HepG2 (cell line): Measurements from ENCODE around the gene ITM2B. TPM values are rescaled to one million over a fixed set of nuclear protein-coding genes. Genes with fewer than 3 reads are reported as not detected.

Experiments used
- CENPX ChIP-seq: sonication (generic); formaldehyde crosslinking; IDR thresholded peaks from 2 replicates; pipeline ENCODE4 v1.9.0; 2021; ENCODE audit warnings: mild to moderate bottlenecking, missing genetic modification reagents, moderate library complexity
- FOXP1 ChIP-seq, 2 experiments: fragments of 450-650 bp in 1 of 2; IDR thresholded peaks; 2 replicates each; pipeline ENCODE4 v1.6.1; 2017 to 2018; ENCODE audit warnings: antibody characterized with exemption in 1 of 2
- GABPB1 ChIP-seq: IDR thresholded peaks from 2 replicates; pipeline ENCODE4 v1.6.1; 2016; ENCODE audit warnings: mild to moderate bottlenecking, missing genetic modification reagents, moderate library complexity, missing compliant biosample characterization
- MEIS2 ChIP-seq: sonication (generic); formaldehyde crosslinking; IDR thresholded peaks from 2 replicates; pipeline ENCODE4 v1.9.0; 2021; ENCODE audit warnings: mild to moderate bottlenecking, missing genetic modification reagents
- MTF2 ChIP-seq: sonication (generic); formaldehyde crosslinking; IDR thresholded peaks from 2 replicates; pipeline ENCODE4 v1.5.0; 2020; ENCODE audit warnings: missing genetic modification reagents, borderline replicate concordance
- NBN ChIP-seq: fragments of 450-650 bp; conservative IDR thresholded peaks from 2 replicates; pipeline ENCODE4 v1.6.1; 2017
- NCOA2 ChIP-seq: sonication (generic); formaldehyde crosslinking; IDR thresholded peaks from 2 replicates; pipeline ENCODE4 v1.8.0; 2022; ENCODE audit warnings: inconsistent platforms
- NPAS2 ChIP-seq: sonication (generic); formaldehyde crosslinking; IDR thresholded peaks from 2 replicates; pipeline ENCODE4 v1.8.0; 2022; ENCODE audit warnings: mild to moderate bottlenecking, missing genetic modification reagents, borderline replicate concordance
- PHF21A ChIP-seq: sonication (generic); formaldehyde crosslinking; IDR thresholded peaks from 2 replicates; pipeline ENCODE4 v1.5.0; 2020; ENCODE audit warnings: mild to moderate bottlenecking, missing genetic modification reagents
- SOX5 ChIP-seq: IDR thresholded peaks from 2 replicates; pipeline ENCODE4 v1.6.1; 2016; ENCODE audit warnings: borderline replicate concordance
- SP2 ChIP-seq: sonication (generic); formaldehyde crosslinking; IDR thresholded peaks from 2 replicates; pipeline ENCODE4 v1.5.1; 2020; ENCODE audit warnings: mild to moderate bottlenecking, missing genetic modification reagents
- SP5 ChIP-seq: IDR thresholded peaks from 2 replicates; pipeline ENCODE4 v1.6.1; 2016; ENCODE audit warnings: low read depth, borderline replicate concordance
- ZBTB1 ChIP-seq: sonication (generic); formaldehyde crosslinking; IDR thresholded peaks from 2 replicates; pipeline ENCODE4 v1.4.0; 2020; ENCODE audit warnings: missing genetic modification reagents, borderline replicate concordance
- ZNF616 ChIP-seq: sonication (generic); formaldehyde crosslinking; IDR thresholded peaks from 2 replicates; pipeline ENCODE4 v1.5.0; 2020; ENCODE audit warnings: low read depth, mild to moderate bottlenecking, missing genetic modification reagents
- ZNF891 ChIP-seq: sonication (generic); formaldehyde crosslinking; IDR thresholded peaks from 2 replicates; pipeline ENCODE4 v1.5.0; 2020; ENCODE audit warnings: mild to moderate bottlenecking, missing genetic modification reagents
- polyA plus RNA-seq, 8 experiments: library from polyadenylated mRNA; depleted of rRNA in 3 of 8; stranded (reverse) in 7 of 8; unstranded in 1 of 8; fragments of >200 nt; fragmentation: Illumina TruSeq in 4 of 8; extraction: Trizol in 4 of 8; gene quantifications; 2 replicates each; pipeline versions ENCODE4 v1.2.1 to v1.2.3, GENCODE V29; 2011 to 2016; ENCODE audit warnings: low read depth in 4 of 8, missing spikeins in 1 of 8, mixed read lengths in 1 of 8; ENCODE audit not compliant: insufficient read depth in 1 of 8
- total RNA-seq, 5 experiments: library from RNA; depleted of rRNA; stranded (reverse); fragments of >200 nt; fragmentation: Illumina TruSeq; extraction: Trizol; gene quantifications; 2 replicates each; pipeline ENCODE4 v1.2.3, GENCODE V29; 2016; ENCODE audit warnings: low read depth in 1 of 5
- TF ChIP-seq, protein P1 (sequence below): sonication (generic); formaldehyde crosslinking; IDR thresholded peaks from 2 replicates; pipeline ENCODE4 v1.4.0; 2020; ENCODE audit warnings: missing genetic modification reagents; ENCODE audit errors: not compliant biosample characterization
- TF ChIP-seq, protein P2 (sequence below): sonication (generic); formaldehyde crosslinking; IDR thresholded peaks from 2 replicates; pipeline ENCODE4; 2020; ENCODE audit warnings: missing genetic modification reagents, mild to moderate bottlenecking, borderline replicate concordance
- TF ChIP-seq, protein P3 (sequence below): sonication (generic); formaldehyde crosslinking; IDR thresholded peaks from 2 replicates; pipeline ENCODE4 v1.8.1; 2023; ENCODE audit warnings: mild to moderate bottlenecking, missing genetic modification reagents
- TF ChIP-seq, protein P4 (sequence below): sonication (generic); formaldehyde crosslinking; IDR thresholded peaks from 2 replicates; pipeline ENCODE4 v1.4.0; 2020; ENCODE audit warnings: mild to moderate bottlenecking, missing genetic modification reagents
- TF ChIP-seq, protein P5 (sequence below): IDR thresholded peaks from 2 replicates; pipeline ENCODE4 v1.6.1; 2016
- TF ChIP-seq, protein P6 (sequence below): sonication (generic); formaldehyde crosslinking; IDR thresholded peaks from 2 replicates; pipeline ENCODE4 v1.5.0; 2020; ENCODE audit warnings: mild to moderate bottlenecking, missing genetic modification reagents

ITM2B gene
- total and polyA plus RNA-seq, 2 of the 13 experiments (the other 11 are each of a cell fraction or from before 2014, with no cell fraction given) = 158 to 373 TPM

DNA sequence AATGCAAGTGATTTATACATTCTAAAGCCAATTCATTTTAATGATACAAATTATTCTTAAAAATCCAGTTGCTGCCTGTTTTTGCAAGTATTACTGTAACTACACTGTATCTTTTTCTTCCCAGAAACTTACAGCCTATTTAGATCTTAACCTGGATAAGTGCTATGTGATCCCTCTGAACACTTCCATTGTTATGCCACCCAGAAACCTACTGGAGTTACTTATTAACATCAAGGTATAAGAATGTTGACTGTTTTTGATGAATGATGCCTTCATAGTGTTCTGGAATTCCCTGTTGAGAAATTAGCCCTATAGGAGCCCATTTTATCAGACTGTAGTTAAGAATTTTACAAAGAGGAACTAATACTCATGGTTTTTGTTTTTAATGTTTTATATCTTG is 25.0 kb downstream of the ITM2B start (continued):
- TF ChIP-seq GABPB1 (no peak), MEIS2 (CRISPR knock-in tag) (no peak), ZNF891 (CRISPR knock-in tag) (no peak), PHF21A (CRISPR knock-in tag) (no peak), ZBTB1 (CRISPR knock-in tag) (no peak), ZNF616 (CRISPR knock-in tag) (no peak), NPAS2 (CRISPR knock-in tag) (no peak), CENPX (CRISPR knock-in tag) (no peak), FOXP1 (IDR thresholded peaks at IDR 0.05) (no peak), FOXP1 (CRISPR knock-in tag; IDR thresholded peaks at IDR 0.05) (peak; percentile 50; the same call in 1 of the 2 replicates), MTF2 (CRISPR knock-in tag) (no peak), SOX5 (peak; percentile 91; the same call in 1 of the 2 replicates), NBN (no peak), SP2 (CRISPR knock-in tag) (no peak), NCOA2 (CRISPR knock-in tag) (peak; percentile 74), SP5 (CRISPR knock-in tag) (no peak)
- TF ChIP-seq, protein P1, sequence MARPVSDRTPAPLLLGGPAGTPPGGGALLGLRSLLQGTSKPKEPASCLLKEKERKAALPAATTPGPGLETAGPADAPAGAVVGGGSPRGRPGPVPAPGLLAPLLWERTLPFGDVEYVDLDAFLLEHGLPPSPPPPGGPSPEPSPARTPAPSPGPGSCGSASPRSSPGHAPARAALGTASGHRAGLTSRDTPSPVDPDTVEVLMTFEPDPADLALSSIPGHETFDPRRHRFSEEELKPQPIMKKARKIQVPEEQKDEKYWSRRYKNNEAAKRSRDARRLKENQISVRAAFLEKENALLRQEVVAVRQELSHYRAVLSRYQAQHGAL = no peak
- TF ChIP-seq, protein P2, sequence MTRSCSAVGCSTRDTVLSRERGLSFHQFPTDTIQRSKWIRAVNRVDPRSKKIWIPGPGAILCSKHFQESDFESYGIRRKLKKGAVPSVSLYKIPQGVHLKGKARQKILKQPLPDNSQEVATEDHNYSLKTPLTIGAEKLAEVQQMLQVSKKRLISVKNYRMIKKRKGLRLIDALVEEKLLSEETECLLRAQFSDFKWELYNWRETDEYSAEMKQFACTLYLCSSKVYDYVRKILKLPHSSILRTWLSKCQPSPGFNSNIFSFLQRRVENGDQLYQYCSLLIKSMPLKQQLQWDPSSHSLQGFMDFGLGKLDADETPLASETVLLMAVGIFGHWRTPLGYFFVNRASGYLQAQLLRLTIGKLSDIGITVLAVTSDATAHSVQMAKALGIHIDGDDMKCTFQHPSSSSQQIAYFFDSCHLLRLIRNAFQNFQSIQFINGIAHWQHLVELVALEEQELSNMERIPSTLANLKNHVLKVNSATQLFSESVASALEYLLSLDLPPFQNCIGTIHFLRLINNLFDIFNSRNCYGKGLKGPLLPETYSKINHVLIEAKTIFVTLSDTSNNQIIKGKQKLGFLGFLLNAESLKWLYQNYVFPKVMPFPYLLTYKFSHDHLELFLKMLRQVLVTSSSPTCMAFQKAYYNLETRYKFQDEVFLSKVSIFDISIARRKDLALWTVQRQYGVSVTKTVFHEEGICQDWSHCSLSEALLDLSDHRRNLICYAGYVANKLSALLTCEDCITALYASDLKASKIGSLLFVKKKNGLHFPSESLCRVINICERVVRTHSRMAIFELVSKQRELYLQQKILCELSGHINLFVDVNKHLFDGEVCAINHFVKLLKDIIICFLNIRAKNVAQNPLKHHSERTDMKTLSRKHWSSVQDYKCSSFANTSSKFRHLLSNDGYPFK (CRISPR knock-in tag) = no peak
- TF ChIP-seq, protein P3, sequence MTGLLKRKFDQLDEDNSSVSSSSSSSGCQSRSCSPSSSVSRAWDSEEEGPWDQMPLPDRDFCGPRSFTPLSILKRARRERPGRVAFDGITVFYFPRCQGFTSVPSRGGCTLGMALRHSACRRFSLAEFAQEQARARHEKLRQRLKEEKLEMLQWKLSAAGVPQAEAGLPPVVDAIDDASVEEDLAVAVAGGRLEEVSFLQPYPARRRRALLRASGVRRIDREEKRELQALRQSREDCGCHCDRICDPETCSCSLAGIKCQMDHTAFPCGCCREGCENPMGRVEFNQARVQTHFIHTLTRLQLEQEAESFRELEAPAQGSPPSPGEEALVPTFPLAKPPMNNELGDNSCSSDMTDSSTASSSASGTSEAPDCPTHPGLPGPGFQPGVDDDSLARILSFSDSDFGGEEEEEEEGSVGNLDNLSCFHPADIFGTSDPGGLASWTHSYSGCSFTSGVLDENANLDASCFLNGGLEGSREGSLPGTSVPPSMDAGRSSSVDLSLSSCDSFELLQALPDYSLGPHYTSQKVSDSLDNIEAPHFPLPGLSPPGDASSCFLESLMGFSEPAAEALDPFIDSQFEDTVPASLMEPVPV (CRISPR knock-in tag) = no peak
- TF ChIP-seq, protein P4, sequence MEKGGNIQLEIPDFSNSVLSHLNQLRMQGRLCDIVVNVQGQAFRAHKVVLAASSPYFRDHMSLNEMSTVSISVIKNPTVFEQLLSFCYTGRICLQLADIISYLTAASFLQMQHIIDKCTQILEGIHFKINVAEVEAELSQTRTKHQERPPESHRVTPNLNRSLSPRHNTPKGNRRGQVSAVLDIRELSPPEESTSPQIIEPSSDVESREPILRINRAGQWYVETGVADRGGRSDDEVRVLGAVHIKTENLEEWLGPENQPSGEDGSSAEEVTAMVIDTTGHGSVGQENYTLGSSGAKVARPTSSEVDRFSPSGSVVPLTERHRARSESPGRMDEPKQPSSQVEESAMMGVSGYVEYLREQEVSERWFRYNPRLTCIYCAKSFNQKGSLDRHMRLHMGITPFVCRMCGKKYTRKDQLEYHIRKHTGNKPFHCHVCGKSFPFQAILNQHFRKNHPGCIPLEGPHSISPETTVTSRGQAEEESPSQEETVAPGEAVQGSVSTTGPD (CRISPR knock-in tag) = no peak
- TF ChIP-seq, protein P5, sequence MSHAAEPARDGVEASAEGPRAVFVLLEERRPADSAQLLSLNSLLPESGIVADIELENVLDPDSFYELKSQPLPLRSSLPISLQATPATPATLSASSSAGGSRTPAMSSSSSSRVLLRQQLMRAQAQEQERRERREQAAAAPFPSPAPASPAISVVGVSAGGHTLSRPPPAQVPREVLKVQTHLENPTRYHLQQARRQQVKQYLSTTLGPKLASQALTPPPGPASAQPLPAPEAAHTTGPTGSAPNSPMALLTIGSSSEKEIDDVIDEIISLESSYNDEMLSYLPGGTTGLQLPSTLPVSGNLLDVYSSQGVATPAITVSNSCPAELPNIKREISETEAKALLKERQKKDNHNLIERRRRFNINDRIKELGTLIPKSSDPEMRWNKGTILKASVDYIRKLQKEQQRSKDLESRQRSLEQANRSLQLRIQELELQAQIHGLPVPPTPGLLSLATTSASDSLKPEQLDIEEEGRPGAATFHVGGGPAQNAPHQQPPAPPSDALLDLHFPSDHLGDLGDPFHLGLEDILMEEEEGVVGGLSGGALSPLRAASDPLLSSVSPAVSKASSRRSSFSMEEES = peak; percentile 19; the same call in 1 of the 2 replicates
- TF ChIP-seq, protein P6, sequence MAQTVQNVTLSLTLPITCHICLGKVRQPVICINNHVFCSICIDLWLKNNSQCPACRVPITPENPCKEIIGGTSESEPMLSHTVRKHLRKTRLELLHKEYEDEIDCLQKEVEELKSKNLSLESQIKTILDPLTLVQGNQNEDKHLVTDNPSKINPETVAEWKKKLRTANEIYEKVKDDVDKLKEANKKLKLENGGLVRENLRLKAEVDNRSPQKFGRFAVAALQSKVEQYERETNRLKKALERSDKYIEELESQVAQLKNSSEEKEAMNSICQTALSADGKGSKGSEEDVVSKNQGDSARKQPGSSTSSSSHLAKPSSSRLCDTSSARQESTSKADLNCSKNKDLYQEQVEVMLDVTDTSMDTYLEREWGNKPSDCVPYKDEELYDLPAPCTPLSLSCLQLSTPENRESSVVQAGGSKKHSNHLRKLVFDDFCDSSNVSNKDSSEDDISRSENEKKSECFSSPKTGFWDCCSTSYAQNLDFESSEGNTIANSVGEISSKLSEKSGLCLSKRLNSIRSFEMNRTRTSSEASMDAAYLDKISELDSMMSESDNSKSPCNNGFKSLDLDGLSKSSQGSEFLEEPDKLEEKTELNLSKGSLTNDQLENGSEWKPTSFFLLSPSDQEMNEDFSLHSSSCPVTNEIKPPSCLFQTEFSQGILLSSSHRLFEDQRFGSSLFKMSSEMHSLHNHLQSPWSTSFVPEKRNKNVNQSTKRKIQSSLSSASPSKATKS (CRISPR knock-in tag) = no peak
